Cardiac muscle cell (in vitro differentiated cells and primary cell): ENCODE results near the gene CBX4. TPM values are rescaled to one million over a fixed set of nuclear protein-coding genes. Genes with fewer than 3 reads are reported as not detected.

Experiments
- DNase-seq, 2 donors: peaks; one replicate each; pipeline versions ENCODE4 v3.0.0 to v3.0.0-alpha.2; 2010 to 2017; ENCODE audit warnings: low read depth in 1 of 2, low spot score in 1 of 2
- H3K27ac ChIP-seq: fragments of 200-600 bp; sonication (generic); 2 replicates; pipeline ENCODE4 v1.5.1; 2016
- H3K27me3 ChIP-seq: fragments of 200-600 bp; sonication (generic); 2 replicates; pipeline ENCODE4 v1.6.0; 2016; ENCODE audit warnings: control low read depth
- H3K36me3 ChIP-seq: fragments of 200-600 bp; sonication (generic); 2 replicates; pipeline ENCODE4 v1.5.1; 2016; ENCODE audit warnings: control low read depth
- H3K4me1 ChIP-seq: fragments of 200-600 bp; sonication (generic); 2 replicates; pipeline ENCODE4 v1.8.1; 2017; ENCODE audit warnings: low read depth, mild to moderate bottlenecking, mixed run types
- H3K4me3 ChIP-seq: fragments of 200-600 bp; sonication (generic); 2 replicates; pipeline ENCODE4 v1.5.1; 2016; ENCODE audit warnings: mild to moderate bottlenecking
- H3K9me3 ChIP-seq: fragments of 200-600 bp; sonication (generic); 2 replicates; pipeline ENCODE4 v1.5.1; 2017; ENCODE audit warnings: low read depth, mild to moderate bottlenecking, control low read depth
- CTCF ChIP-seq: IDR thresholded peaks from 2 replicates; pipeline ENCODE4 v1.5.1; 2012; ENCODE audit warnings: low read depth, mild to moderate bottlenecking, low read length
- polyA plus RNA-seq: library from polyadenylated mRNA; unstranded; fragments of >200 nt; fragmentation: Nextera tagmentation; extraction: Ambion mirVana; gene quantifications from 2 replicates; pipeline ENCODE4 v1.2.1, GENCODE V29; 2016
- total RNA-seq: library from RNA; depleted of rRNA; stranded (reverse); fragments of >200 nt; gene quantifications from 2 replicates; pipeline ENCODE4 v1.2.3, GENCODE V29; 2016

The CBX4 gene
- total and polyA plus RNA-seq, 2 experiments from 2014 or later, result 43.6 to 91.6 TPM

GRCh38 chr17:79812353-79813258, 26.6 kb downstream of the CBX4 start:
- DNase-seq, result no peak
- H3K4me1 ChIP-seq, result peaks cover 27% of the 10 kb centered on the region

DNA sequence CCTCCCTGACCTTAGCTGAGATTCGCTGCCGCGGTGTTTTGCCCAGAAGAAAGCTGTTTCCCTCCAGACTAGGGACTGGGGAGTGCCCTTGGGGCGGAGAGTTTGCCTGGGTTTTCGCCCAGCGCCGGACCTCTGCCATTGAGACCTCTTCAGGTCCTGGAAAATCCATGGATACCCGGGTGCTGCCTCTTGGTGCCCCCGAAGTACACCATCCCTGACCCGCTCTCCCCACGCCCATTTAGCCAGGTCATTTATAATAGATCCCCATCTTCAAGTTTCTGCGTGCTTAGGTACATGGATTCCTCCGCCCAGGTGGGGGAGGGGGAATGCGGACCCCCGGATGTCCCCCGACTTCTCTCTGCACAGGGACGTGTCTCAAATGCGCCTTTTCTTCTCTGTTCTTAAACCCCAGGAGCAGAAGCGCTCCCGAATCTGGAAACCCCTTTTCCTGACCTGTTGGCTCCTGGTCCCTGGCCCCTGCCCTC, 27.3 kb downstream of the CBX4 start:
- no peak overlapping the region for H3K27ac ChIP-seq
- no peaks in the 10 kb centered on the region for H3K36me3 ChIP-seq
- peaks cover 27% of the 10 kb centered on the region for H3K4me1 ChIP-seq
- no peak overlapping the region for H3K4me3 ChIP-seq
- H3K27me3 ChIP-seq, result peaks cover 82% of the 10 kb centered on the region
- TF ChIP-seq CTCF, result no peak
- DNase-seq, result no peak
- no peaks in the 10 kb centered on the region for H3K9me3 ChIP-seq

More at GRCh38 chr17:79812353-79813258, 26.6 kb downstream of the CBX4 start:
- TF ChIP-seq CTCF, result no peak
- H3K4me3 ChIP-seq, result peak overlapping the region; percentile 13
- peaks cover 82% of the 10 kb centered on the region for H3K27me3 ChIP-seq
- no peak overlapping the region for H3K27ac ChIP-seq
- no peaks in the 10 kb centered on the region for H3K36me3 ChIP-seq
- H3K9me3 ChIP-seq, result no peaks in the 10 kb centered on the region

- Histone ChIP-seq H3K4me3 (peak overlapping the region; percentile 23), H3K27ac (no peak overlapping the region), H3K27me3 (peaks cover 82% of the 10 kb centered on the region), H3K4me1 (peaks cover 27% of the 10 kb centered on the region), H3K9me3 (no peaks in the 10 kb centered on the region), H3K36me3 (no peaks in the 10 kb centered on the region)
- peak in 1 of 2 donors; percentile 80 for DNase-seq
- TF ChIP-seq CTCF, result peak; percentile 59
Measured at GRCh38 chr17:79811011-79811867, 28.0 kb downstream of the CBX4 start.

DNA sequence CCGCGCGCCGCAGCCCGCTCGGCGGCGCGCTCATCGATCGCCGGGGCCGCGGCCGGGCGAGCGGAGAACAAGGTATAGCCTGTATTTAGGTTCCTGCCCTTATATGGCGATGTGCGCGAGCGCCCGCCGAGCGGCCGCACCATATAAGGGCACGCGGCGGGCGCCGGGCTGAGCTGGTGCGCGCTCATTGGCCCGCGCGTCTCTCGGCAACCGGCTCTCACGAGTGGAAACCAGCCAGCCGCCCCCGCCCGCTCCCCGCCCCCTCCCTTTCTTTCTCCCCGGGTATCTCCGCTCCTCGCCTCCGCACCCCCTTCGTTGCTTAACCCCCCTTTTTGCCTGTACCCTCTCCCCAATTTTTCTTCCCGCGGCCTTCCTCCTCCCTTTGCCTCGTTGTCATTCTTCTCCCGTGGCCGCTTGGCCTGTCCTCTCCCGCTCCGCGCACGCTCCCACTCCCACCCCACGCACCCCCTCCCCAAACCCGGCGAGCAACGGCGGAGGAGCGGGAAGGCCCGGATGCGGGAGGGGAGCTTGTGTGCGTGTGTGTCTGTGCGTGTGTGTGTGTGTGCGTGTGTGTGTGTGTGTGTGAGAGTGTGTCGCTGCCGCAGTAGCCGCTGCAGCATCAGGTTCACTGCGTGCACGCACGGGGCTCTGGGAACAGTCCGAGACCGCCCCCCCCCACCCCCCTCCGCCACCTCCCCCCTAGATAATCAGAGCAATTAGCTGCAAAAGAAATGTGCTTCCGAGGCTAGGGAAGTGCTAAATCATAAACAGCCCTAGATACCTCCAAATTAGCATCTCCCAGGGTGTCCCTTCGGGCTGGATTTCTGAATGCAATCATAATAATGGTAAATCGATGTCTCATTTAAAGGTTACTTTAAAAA, 28.9 kb downstream of the CBX4 start:
- H3K27ac ChIP-seq, result peak overlapping the region; percentile 92
- peaks cover 27% of the 10 kb centered on the region for H3K4me1 ChIP-seq
- TF ChIP-seq CTCF, result no peak
- no peaks in the 10 kb centered on the region for H3K9me3 ChIP-seq
- DNase-seq, result peak; percentile 85 to 96
- H3K4me3 ChIP-seq, result peak overlapping the region; percentile 41
- peaks cover 82% of the 10 kb centered on the region for H3K27me3 ChIP-seq
- no peaks in the 10 kb centered on the region for H3K36me3 ChIP-seq
